Neural cell (in vitro differentiated cells): ENCODE data around the gene ANKRD44. TPM values are rescaled to one million over a fixed set of nuclear protein-coding genes. Genes with fewer than 3 reads are reported as not detected.

Experiments used
- H2AFZ ChIP-seq: fragments of 200-600, 300-800 bp; sonication (generic), shearing (Covaris generic); 2 replicates; pipeline ENCODE4 v1.6.0; 2014; ENCODE audit warnings: low read depth, mild to moderate bottlenecking, antibody characterized with exemption, low read length, moderate library complexity
- H3F3A ChIP-seq: fragments of 200-600 bp; shearing (Covaris generic); 2 replicates; pipeline ENCODE4 v1.6.1; 2016; ENCODE audit warnings: mild to moderate bottlenecking, moderate library complexity, mixed read lengths, antibody characterized with exemption, low read length; ENCODE audit not compliant: insufficient read depth, poor library complexity, severe bottlenecking
- H3K27ac ChIP-seq: fragments of 200-600, 300-800 bp; sonication (generic), shearing (Covaris generic); 2 replicates; pipeline ENCODE4 v1.5.1; 2014; ENCODE audit warnings: mild to moderate bottlenecking, low read length, moderate library complexity
- H3K27me3 ChIP-seq: fragments of 300-800, 200-600 bp; sonication (generic), shearing (Covaris generic); 2 replicates; pipeline ENCODE4 v1.6.0; 2014; ENCODE audit warnings: mild to moderate bottlenecking, low read depth, low read length, moderate library complexity; ENCODE audit not compliant: insufficient read depth
- H3K36me3 ChIP-seq: fragments of 300-800, 200-600 bp; sonication (generic), shearing (Covaris generic); 2 replicates; pipeline ENCODE4 v1.5.1; 2014; ENCODE audit warnings: mild to moderate bottlenecking, antibody characterized with exemption, low read length, moderate library complexity; ENCODE audit not compliant: insufficient read depth
- H3K4me2 ChIP-seq: fragments of 300-800, 200-600 bp; sonication (generic), shearing (Covaris generic); 2 replicates; pipeline ENCODE4 v1.6.0; 2014; ENCODE audit warnings: mild to moderate bottlenecking, low read length
- H3K4me3 ChIP-seq: fragments of 300-800, 200-600 bp; sonication (generic), shearing (Covaris generic); 2 replicates; pipeline ENCODE4 v1.5.1; 2014; ENCODE audit warnings: mild to moderate bottlenecking, low read length, moderate library complexity
- H3K79me2 ChIP-seq: fragments of 200-600 bp; shearing (Covaris generic); replicated peaks from 2 replicates; pipeline ENCODE4 v1.6.0; 2014; ENCODE audit warnings: mild to moderate bottlenecking, low read length, moderate library complexity; ENCODE audit not compliant: insufficient read depth
- H3K9ac ChIP-seq: fragments of 300-800, 200-600 bp; sonication (generic), shearing (Covaris generic); 2 replicates; pipeline ENCODE4 v1.6.1; 2016; ENCODE audit warnings: mild to moderate bottlenecking, low read length, mixed read lengths
- H3K9me2 ChIP-seq: fragments of 200-600 bp; shearing (Covaris generic); 2 replicates; pipeline ENCODE4 v1.6.1; 2016; ENCODE audit warnings: mild to moderate bottlenecking, low read length, mixed read lengths; ENCODE audit not compliant: insufficient read depth
- H3K9me3 ChIP-seq: fragments of 200-600, 300-800 bp; sonication (generic), shearing (Covaris generic); 2 replicates; pipeline ENCODE4 v1.6.1; 2016; ENCODE audit warnings: mild to moderate bottlenecking, mixed run types, low read length, moderate library complexity, mixed read lengths
- H4K20me1 ChIP-seq: fragments of 200-600 bp; shearing (Covaris generic); 2 replicates; pipeline ENCODE4 v1.6.1; 2016; ENCODE audit warnings: mild to moderate bottlenecking, mixed run types; ENCODE audit not compliant: insufficient read depth
- EP300 ChIP-seq: fragments of 450-650 bp; conservative IDR thresholded peaks from 2 replicates; pipeline ENCODE4 v1.6.1; 2014; ENCODE audit warnings: antibody characterized with exemption, mild to moderate bottlenecking, moderate library complexity; ENCODE audit not compliant: poor library complexity, severe bottlenecking
- EZH2 ChIP-seq: fragments of 200-600, 300-800 bp; shearing (Covaris generic), sonication (generic); IDR thresholded peaks from 2 replicates; pipeline ENCODE4 v1.6.1; 2014; ENCODE audit warnings: antibody characterized with exemption, low read length, borderline replicate concordance, mild to moderate bottlenecking; ENCODE audit not compliant: insufficient read depth, poor library complexity, severe bottlenecking
- MXI1 ChIP-seq: fragments of 450-650 bp; conservative IDR thresholded peaks from 2 replicates; pipeline ENCODE4 v1.6.1; 2014; ENCODE audit warnings: antibody characterized with exemption, mild to moderate bottlenecking; ENCODE audit not compliant: poor library complexity, severe bottlenecking
- POLR2AphosphoS5 ChIP-seq: IDR thresholded peaks from 2 replicates; pipeline ENCODE4 v1.6.1; 2012
- RAD21 ChIP-seq: fragments of 450-650 bp; conservative IDR thresholded peaks from 2 replicates; pipeline ENCODE4 v1.6.1; 2014; ENCODE audit warnings: antibody characterized with exemption, mild to moderate bottlenecking, moderate library complexity
- REST ChIP-seq: IDR thresholded peaks from 2 replicates; pipeline ENCODE4 v1.6.1; 2012; ENCODE audit warnings: borderline replicate concordance
- SMC3 ChIP-seq: fragments of 450-650 bp; conservative IDR thresholded peaks from 2 replicates; pipeline ENCODE4 v1.6.1; 2014; ENCODE audit warnings: antibody characterized with exemption, mild to moderate bottlenecking, moderate library complexity; ENCODE audit not compliant: poor library complexity
- TAF1 ChIP-seq: IDR thresholded peaks from 2 replicates; pipeline ENCODE4 v1.6.1; 2012; ENCODE audit warnings: low read depth
- polyA plus RNA-seq: library from polyadenylated mRNA; depleted of rRNA; stranded (reverse); fragments of >200 nt; gene quantifications from 2 replicates; pipeline ENCODE4 v1.2.3, GENCODE V29; 2014
- TF ChIP-seq, protein P1 (sequence below): fragments of 450-650 bp; IDR thresholded peaks from 2 replicates; pipeline ENCODE4 v1.5.1; 2014; ENCODE audit warnings: antibody characterized with exemption, mild to moderate bottlenecking, moderate library complexity; ENCODE audit not compliant: poor library complexity, severe bottlenecking

The ANKRD44 gene
- polyA plus RNA-seq, 1 donor from 2014 or later, result 94.3 TPM

DNA sequence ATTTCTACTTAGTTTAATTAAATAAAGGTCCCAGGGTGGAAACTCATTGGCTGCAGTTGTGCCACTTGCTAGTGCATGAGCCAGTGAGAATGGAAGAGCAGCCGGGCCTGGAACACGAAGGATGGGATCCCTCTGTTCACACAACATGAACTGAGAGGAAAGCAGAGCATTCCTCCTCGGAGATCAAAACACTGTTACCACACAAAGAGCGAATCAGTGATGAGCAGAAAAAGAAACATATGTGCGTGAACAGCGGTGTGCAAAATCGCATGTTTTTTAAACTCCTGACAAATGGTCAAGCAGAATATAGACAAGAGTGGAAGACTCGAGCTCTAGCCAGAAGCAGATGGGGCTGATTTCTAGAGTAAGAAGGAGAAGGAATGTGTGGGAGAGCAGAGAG is 28.4 kb upstream of the ANKRD44 start:
- Histone ChIP-seq H3K27me3 (no peaks in the 10 kb centered on the region), H2AFZ (no peak overlapping the region), H3F3A (no peaks in the 10 kb centered on the region), H3K9me3 (no peaks in the 10 kb centered on the region), H4K20me1 (no peaks in the 10 kb centered on the region), H3K9ac (no peak overlapping the region), H3K79me2 (no peaks in the 10 kb centered on the region), H3K27ac (no peak overlapping the region), H3K36me3 (no peaks in the 10 kb centered on the region), H3K9me2 (no peaks in the 10 kb centered on the region), H3K4me3 (no peak overlapping the region), H3K4me2 (no peak overlapping the region)
- TF ChIP-seq EP300 (no peak), MXI1 (no peak), EZH2 (no peak), REST (no peak), POLR2AphosphoS5 (no peak), TAF1 (no peak), RAD21 (no peak), SMC3 (no peak)
- TF ChIP-seq, protein P1, sequence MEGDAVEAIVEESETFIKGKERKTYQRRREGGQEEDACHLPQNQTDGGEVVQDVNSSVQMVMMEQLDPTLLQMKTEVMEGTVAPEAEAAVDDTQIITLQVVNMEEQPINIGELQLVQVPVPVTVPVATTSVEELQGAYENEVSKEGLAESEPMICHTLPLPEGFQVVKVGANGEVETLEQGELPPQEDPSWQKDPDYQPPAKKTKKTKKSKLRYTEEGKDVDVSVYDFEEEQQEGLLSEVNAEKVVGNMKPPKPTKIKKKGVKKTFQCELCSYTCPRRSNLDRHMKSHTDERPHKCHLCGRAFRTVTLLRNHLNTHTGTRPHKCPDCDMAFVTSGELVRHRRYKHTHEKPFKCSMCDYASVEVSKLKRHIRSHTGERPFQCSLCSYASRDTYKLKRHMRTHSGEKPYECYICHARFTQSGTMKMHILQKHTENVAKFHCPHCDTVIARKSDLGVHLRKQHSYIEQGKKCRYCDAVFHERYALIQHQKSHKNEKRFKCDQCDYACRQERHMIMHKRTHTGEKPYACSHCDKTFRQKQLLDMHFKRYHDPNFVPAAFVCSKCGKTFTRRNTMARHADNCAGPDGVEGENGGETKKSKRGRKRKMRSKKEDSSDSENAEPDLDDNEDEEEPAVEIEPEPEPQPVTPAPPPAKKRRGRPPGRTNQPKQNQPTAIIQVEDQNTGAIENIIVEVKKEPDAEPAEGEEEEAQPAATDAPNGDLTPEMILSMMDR, result no peak

DNA sequence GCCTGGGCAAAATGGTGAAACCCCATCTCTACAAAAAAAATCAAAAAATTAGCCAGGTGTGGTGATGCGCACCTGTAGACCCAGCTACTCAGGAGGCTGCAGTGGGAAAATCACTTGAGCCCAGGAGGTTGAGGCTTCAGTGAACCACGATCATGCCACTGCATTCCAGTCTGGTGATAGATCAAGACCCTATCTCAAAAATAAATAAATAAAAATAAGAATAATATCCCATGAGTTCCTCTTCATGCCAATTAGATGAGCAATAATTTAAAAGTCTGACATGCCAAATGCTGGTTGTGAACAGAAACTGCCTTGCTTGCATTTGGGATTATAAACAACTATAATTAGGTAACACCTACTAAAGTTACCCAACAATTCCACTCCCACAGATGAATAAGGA is 22.1 kb upstream of the ANKRD44 start:
- Histone ChIP-seq H4K20me1 (no peaks in the 10 kb centered on the region), H3K9ac (no peak overlapping the region), H3K79me2 (no peaks in the 10 kb centered on the region), H3K9me3 (no peaks in the 10 kb centered on the region), H3K4me3 (no peak overlapping the region), H3K27me3 (no peaks in the 10 kb centered on the region), H3K36me3 (no peaks in the 10 kb centered on the region), H3K27ac (no peak overlapping the region), H3K9me2 (no peaks in the 10 kb centered on the region), H3F3A (no peaks in the 10 kb centered on the region), H2AFZ (no peak overlapping the region), H3K4me2 (no peak overlapping the region)
- TF ChIP-seq EP300 (no peak), RAD21 (no peak), REST (no peak), MXI1 (no peak), TAF1 (no peak), SMC3 (no peak)
- TF ChIP-seq, protein P1, result no peak
